ENCODE measurements around the gene GALNT13.

The GALNT13 gene

GRCh38 chr2:154120706-154121105 lies 249.0 kb downstream of the GALNT13 start:
- no peaks in the 10 kb centered on the region for H3K36me3 ChIP-seq (ENCODE audit: insufficient read depth, low read length)
- H3K9me3 ChIP-seq (ENCODE audit: insufficient read depth, low read depth, low read length): no peaks in the 10 kb centered on the region
- H3K9me2 ChIP-seq (replicated peaks; ENCODE audit: low read depth, low read length): no peaks in the 10 kb centered on the region
- no peak overlapping the region for H3K4me3 ChIP-seq (ENCODE audit: low read length, poor library complexity, severe bottlenecking)
- no peaks in the 10 kb centered on the region for H3F3A ChIP-seq (ENCODE audit: low read depth)
- H3K79me2 ChIP-seq (ENCODE audit: insufficient read depth, low read length): no peaks in the 10 kb centered on the region
- H4K20me1 ChIP-seq (ENCODE audit: insufficient read depth, low read length, poor library complexity, severe bottlenecking): no peaks in the 10 kb centered on the region
- no peak overlapping the region for H2AFZ ChIP-seq (ENCODE audit: low read length)
- no peak overlapping the region for H3K9ac ChIP-seq (ENCODE audit: low read depth, low read length, poor library complexity, severe bottlenecking)
- H3K4me1 ChIP-seq (ENCODE audit: insufficient read depth, low read length, poor library complexity, severe bottlenecking): no peaks in the 10 kb centered on the region
- no peaks in the 10 kb centered on the region for H3K27me3 ChIP-seq (ENCODE audit: insufficient read depth, low read length, poor library complexity, severe bottlenecking)
- TF ChIP-seq CTCF (conservative IDR thresholded peaks at IDR 0.05; ENCODE audit: low read length): no peak
- no peak for TF ChIP-seq EZH2phosphoT487 (IDR thresholded peaks at IDR 0.05; ENCODE audit: borderline replicate concordance)
- no peak overlapping the region for H3K4me2 ChIP-seq (ENCODE audit: low read depth, low read length, poor library complexity, severe bottlenecking)

GRCh38 chr2:154125891-154126290 lies 254.2 kb downstream of the GALNT13 start:
- Histone ChIP-seq H3F3A (ENCODE audit: low read depth) (no peaks in the 10 kb centered on the region), H3K27me3 (ENCODE audit: insufficient read depth, low read length, poor library complexity, severe bottlenecking) (no peaks in the 10 kb centered on the region), H3K9me3 (ENCODE audit: insufficient read depth, low read depth, low read length) (no peaks in the 10 kb centered on the region), H3K79me2 (ENCODE audit: insufficient read depth, low read length) (no peaks in the 10 kb centered on the region), H3K36me3 (ENCODE audit: insufficient read depth, low read length) (no peaks in the 10 kb centered on the region), H3K9ac (ENCODE audit: low read depth, low read length, poor library complexity, severe bottlenecking) (no peak overlapping the region), H2AFZ (ENCODE audit: low read length) (no peak overlapping the region), H4K20me1 (ENCODE audit: insufficient read depth, low read length, poor library complexity, severe bottlenecking) (no peaks in the 10 kb centered on the region), H3K4me2 (ENCODE audit: low read depth, low read length, poor library complexity, severe bottlenecking) (no peak overlapping the region), H3K9me2 (replicated peaks; ENCODE audit: low read depth, low read length) (no peaks in the 10 kb centered on the region), H3K4me1 (ENCODE audit: insufficient read depth, low read length, poor library complexity, severe bottlenecking) (no peaks in the 10 kb centered on the region), H3K4me3 (ENCODE audit: low read length, poor library complexity, severe bottlenecking) (no peak overlapping the region)
- TF ChIP-seq EZH2phosphoT487 (IDR thresholded peaks at IDR 0.05; ENCODE audit: borderline replicate concordance): no peak
- TF ChIP-seq CTCF (conservative IDR thresholded peaks at IDR 0.05; ENCODE audit: low read length): no peak

- no peaks in the 10 kb centered on the region for H3K4me1 ChIP-seq (ENCODE audit: insufficient read depth, low read length, poor library complexity, severe bottlenecking)
- H3K36me3 ChIP-seq (ENCODE audit: insufficient read depth, low read length): no peaks in the 10 kb centered on the region
- H3K9me3 ChIP-seq (ENCODE audit: insufficient read depth, low read depth, low read length): no peaks in the 10 kb centered on the region
- H3F3A ChIP-seq (ENCODE audit: low read depth): no peaks in the 10 kb centered on the region
- no peak overlapping the region for H3K4me2 ChIP-seq (ENCODE audit: low read depth, low read length, poor library complexity, severe bottlenecking)
- H2AFZ ChIP-seq (ENCODE audit: low read length): no peak overlapping the region
- H3K9ac ChIP-seq (ENCODE audit: low read depth, low read length, poor library complexity, severe bottlenecking): no peak overlapping the region
- no peaks in the 10 kb centered on the region for H4K20me1 ChIP-seq (ENCODE audit: insufficient read depth, low read length, poor library complexity, severe bottlenecking)
- no peaks in the 10 kb centered on the region for H3K9me2 ChIP-seq (replicated peaks; ENCODE audit: low read depth, low read length)
- no peaks in the 10 kb centered on the region for H3K79me2 ChIP-seq (ENCODE audit: insufficient read depth, low read length)
- TF ChIP-seq EZH2phosphoT487 (IDR thresholded peaks at IDR 0.05; ENCODE audit: borderline replicate concordance) (no peak), CTCF (conservative IDR thresholded peaks at IDR 0.05; ENCODE audit: low read length) (no peak)
- no peaks in the 10 kb centered on the region for H3K27me3 ChIP-seq (ENCODE audit: insufficient read depth, low read length, poor library complexity, severe bottlenecking)
- no peak overlapping the region for H3K4me3 ChIP-seq (ENCODE audit: low read length, poor library complexity, severe bottlenecking)
These were observed 259.1 kb downstream of the GALNT13 start for GRCh38 chr2:154130821-154131220.
